Upper lobe of left lung (tissue), 6 donors: Measurements from ENCODE around the gene ITGAE. TPM values are rescaled to one million over a fixed set of nuclear protein-coding genes. Genes with fewer than 3 reads are reported as not detected.

Experiments
- ATAC-seq, 2 donors: fragments of 200-7000 bp; cut with Tn5 transposase; one replicate each; pipeline ENCODE4 v1.9.1; 2022; ENCODE audit warnings: mild to moderate bottlenecking in 2 of 2, moderate library complexity in 2 of 2; ENCODE audit not compliant: low FRiP score in 2 of 2
- DNase-seq, 2 donors: peaks; one replicate each; pipeline ENCODE4 v3.0.0-alpha.2; 2019 to 2020
- H3K27ac ChIP-seq, 4 donors: fragments of 200-600 bp; sonication (generic); one replicate each; pipeline ENCODE4 v1.5.1; 2016 to 2019
- H3K27me3 ChIP-seq, 4 donors: fragments of 200-600 bp; sonication (generic); one replicate each; pipeline ENCODE4 v1.5.1; 2017 to 2019
- H3K36me3 ChIP-seq, 4 donors: fragments of 200-600 bp; sonication (generic); one replicate each; pipeline ENCODE4 v1.5.1; 2016 to 2019
- H3K4me1 ChIP-seq, 4 donors: fragments of 200-600 bp; sonication (generic); one replicate each; pipeline ENCODE4 v1.5.1; 2018 to 2019
- H3K4me3 ChIP-seq, 4 donors: fragments of 200-600 bp; sonication (generic); one replicate each; pipeline ENCODE4 v1.5.1; 2017 to 2019; ENCODE audit warnings: mild to moderate bottlenecking in 2 of 4, moderate library complexity in 1 of 4
- H3K9me3 ChIP-seq, 4 donors: fragments of 200-600 bp; sonication (generic); one replicate each; pipeline ENCODE4 v1.5.1; 2018 to 2019
- EP300 ChIP-seq, 4 donors: sonication (generic); formaldehyde crosslinking; IDR thresholded peaks; one replicate each; pipeline ENCODE4 v1.5.1; 2017; ENCODE audit warnings: antibody characterized with exemption in 4 of 4, control low read depth in 2 of 4
- POLR2A ChIP-seq, 4 donors: fragments of 450-650 bp; IDR thresholded peaks; one replicate each; pipeline ENCODE4 v1.5.1; 2016 to 2017; ENCODE audit warnings: antibody characterized with exemption in 4 of 4, mild to moderate bottlenecking in 2 of 4
- POLR2AphosphoS5 ChIP-seq, 2 donors: sonication (generic); formaldehyde crosslinking; IDR thresholded peaks; one replicate each; pipeline ENCODE4 v1.5.1; 2017; ENCODE audit warnings: antibody characterized with exemption in 2 of 2
- WGBS, 2 donors: methylation state at CpG; one replicate each; pipeline ENCODE4 v1.1.5; 2017 to 2018; 5-methylcytosine and 5-hydroxymethylcytosine counted together
- total RNA-seq, 6 donors: library from RNA; depleted of rRNA in 4 of 6; stranded (reverse); fragments of >200 nt in 4 of 6; gene quantifications; one replicate each; pipeline versions ENCODE4 v1.1.0 to v1.2.1, GENCODE V29; 2016 to 2021
- TF ChIP-seq, protein P1 (sequence below), 6 experiments: fragments of 450-650 bp in 4 of 6; fragments of 200-600 bp in 2 of 6; sonication (generic) in 2 of 6; IDR thresholded peaks; one replicate each; pipeline ENCODE4 v1.5.1; 2016 to 2019; ENCODE audit warnings: antibody characterized with exemption in 6 of 6
- donor health status: DM: no; HTN: no; CAD: no; lungs with moderate emphysema.
- donor health status: DM: no; HTN: yes; CAD: no; lungs with severe emphysema.

The ITGAE gene
- total RNA-seq, 6 donors from 2014 or later, result 17.2 to 36.0 (median 26.4) TPM

DNA sequence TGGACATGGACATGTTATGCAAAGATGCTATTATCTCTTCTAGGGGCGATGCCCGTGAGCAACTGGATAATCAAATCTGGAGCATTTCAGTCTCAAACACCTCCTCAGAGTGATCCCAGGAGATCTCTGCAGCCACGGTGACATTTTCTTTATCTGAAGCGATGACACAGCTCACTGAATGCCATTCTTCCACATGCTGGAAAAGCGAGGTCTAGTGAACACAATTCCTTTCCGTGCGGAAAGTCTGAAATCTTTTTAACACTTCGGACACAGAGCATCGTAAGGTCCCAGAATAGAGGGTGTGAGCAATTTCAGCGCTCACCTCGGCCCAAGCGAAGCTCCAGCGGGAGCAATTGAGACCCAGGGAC, 77.8 kb downstream of the ITGAE start:
- TF ChIP-seq EP300 (IDR thresholded peaks at IDR 0.05), result no peak
- TF ChIP-seq POLR2A (IDR thresholded peaks at IDR 0.05), result no peak
- no peak for TF ChIP-seq POLR2AphosphoS5 (IDR thresholded peaks at IDR 0.05)
- TF ChIP-seq, protein P1, sequence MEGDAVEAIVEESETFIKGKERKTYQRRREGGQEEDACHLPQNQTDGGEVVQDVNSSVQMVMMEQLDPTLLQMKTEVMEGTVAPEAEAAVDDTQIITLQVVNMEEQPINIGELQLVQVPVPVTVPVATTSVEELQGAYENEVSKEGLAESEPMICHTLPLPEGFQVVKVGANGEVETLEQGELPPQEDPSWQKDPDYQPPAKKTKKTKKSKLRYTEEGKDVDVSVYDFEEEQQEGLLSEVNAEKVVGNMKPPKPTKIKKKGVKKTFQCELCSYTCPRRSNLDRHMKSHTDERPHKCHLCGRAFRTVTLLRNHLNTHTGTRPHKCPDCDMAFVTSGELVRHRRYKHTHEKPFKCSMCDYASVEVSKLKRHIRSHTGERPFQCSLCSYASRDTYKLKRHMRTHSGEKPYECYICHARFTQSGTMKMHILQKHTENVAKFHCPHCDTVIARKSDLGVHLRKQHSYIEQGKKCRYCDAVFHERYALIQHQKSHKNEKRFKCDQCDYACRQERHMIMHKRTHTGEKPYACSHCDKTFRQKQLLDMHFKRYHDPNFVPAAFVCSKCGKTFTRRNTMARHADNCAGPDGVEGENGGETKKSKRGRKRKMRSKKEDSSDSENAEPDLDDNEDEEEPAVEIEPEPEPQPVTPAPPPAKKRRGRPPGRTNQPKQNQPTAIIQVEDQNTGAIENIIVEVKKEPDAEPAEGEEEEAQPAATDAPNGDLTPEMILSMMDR (IDR thresholded peaks at IDR 0.05), result no peak
- Histone ChIP-seq H3K4me1 (peaks cover 34 to 61% (median 42%) of the 10 kb centered on the region in 4 donors), H3K4me3 (peak overlapping the region; percentile 72 to 95 (median 90)), H3K27ac (peak overlapping the region; percentile 85 to 95 (median 92)), H3K9me3 (no peaks in the 10 kb centered on the region), H3K27me3 (no peaks in the 10 kb centered on the region), H3K36me3 (peaks cover 0 to 11% (median 3%) of the 10 kb centered on the region in 4 donors)
- no peak for ATAC-seq
- no peak for DNase-seq
- 0 to 1% methylated on average over 12 to 13 of the region's 13 CpGs for WGBS, 2 donors

DNA sequence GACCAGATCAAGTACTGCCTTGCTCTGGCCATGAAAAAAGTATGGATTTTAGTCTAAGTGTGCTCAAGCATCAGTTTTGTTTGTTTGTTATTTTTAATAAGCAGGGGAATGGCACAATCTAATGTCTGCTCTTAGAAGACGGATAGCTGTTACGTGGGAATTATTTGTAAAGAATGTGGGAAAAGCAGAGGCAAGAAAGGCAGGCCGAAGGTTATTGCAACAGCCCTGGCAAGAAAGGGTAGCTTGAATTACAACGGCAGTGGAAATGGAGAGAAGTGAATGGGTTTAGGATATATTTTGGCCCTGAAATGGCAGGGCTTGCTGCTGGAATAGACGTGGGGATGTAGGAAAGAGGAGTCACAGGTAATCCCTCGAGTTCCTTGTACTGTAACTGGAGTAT, 78.3 kb downstream of the ITGAE start:
- H3K9me3 ChIP-seq, result no peaks in the 10 kb centered on the region
- H3K27me3 ChIP-seq, result no peaks in the 10 kb centered on the region
- WGBS, 2 donors, result 34 to 36% methylated on average over 6 of the region's 6 CpGs
- peaks cover 34 to 63% (median 42%) of the 10 kb centered on the region in 4 donors for H3K4me1 ChIP-seq
- TF ChIP-seq, protein P1 (IDR thresholded peaks at IDR 0.05), result no peak
- TF ChIP-seq EP300 (IDR thresholded peaks at IDR 0.05) (no peak), POLR2A (IDR thresholded peaks at IDR 0.05) (no peak), POLR2AphosphoS5 (IDR thresholded peaks at IDR 0.05) (no peak)
- ATAC-seq (no peak), DNase-seq (no peak)
- H3K4me3 ChIP-seq, result peak overlapping the region; percentile 72 to 95 (median 90)
- H3K27ac ChIP-seq, result peak overlapping the region in 3 of 4 donors; percentile 90 to 95 (median 94)
- peaks cover 4 to 14% (median 7%) of the 10 kb centered on the region in 4 donors for H3K36me3 ChIP-seq

DNA sequence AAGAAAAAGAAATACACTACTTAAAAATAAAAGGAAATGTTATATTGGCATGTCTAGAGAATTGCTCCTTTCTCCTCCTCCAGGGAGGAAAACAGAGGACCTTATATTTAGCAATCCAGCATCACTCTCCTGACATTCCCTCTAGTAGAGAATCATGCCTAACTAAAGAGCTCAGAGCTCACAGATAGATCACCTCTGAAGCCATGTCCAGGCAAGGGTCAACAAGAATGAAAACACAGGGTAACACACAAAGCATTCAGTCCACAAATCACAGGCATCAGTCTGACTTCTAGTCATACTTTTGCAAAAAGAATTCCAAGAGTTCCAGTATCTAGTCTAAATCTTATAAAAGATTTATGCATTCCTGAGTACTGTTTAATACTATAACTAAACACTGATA, 81.7 kb downstream of the ITGAE start:
- peaks cover 28 to 48% (median 39%) of the 10 kb centered on the region in 4 donors for H3K36me3 ChIP-seq
- H3K27me3 ChIP-seq, result no peaks in the 10 kb centered on the region
- TF ChIP-seq EP300 (IDR thresholded peaks at IDR 0.05), result no peak
- TF ChIP-seq POLR2AphosphoS5 (IDR thresholded peaks at IDR 0.05), result no peak
- no peak for TF ChIP-seq POLR2A (IDR thresholded peaks at IDR 0.05)
- TF ChIP-seq, protein P1 (IDR thresholded peaks at IDR 0.05), result no peak
- no peak for DNase-seq
- ATAC-seq, result no peak
- no peak overlapping the region for H3K4me3 ChIP-seq
- H3K4me1 ChIP-seq, result peaks cover 29 to 53% (median 37%) of the 10 kb centered on the region in 4 donors
- H3K9me3 ChIP-seq, result no peaks in the 10 kb centered on the region
- peak overlapping the region in 2 of 4 donors; percentile 47 to 60 for H3K27ac ChIP-seq

DNA sequence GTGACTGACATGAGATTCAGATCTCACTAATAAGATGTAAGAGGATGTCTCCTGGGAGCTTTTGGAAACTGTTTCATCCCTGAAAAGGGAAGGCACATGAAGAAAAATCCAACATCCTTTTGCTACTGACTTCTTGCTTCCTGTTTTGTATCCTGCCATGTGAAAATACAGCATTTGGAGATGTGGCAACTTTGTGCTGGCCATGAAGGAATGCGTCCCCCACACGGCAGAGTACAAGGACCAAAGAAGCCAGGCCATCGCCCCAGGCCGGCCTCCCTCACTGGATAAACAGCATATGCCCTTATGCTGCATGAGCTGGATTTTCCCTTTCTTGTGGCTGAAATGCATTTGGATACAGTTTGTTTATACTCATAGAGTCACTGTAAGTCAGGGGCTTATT, 82.8 kb downstream of the ITGAE start:
- Histone ChIP-seq H3K27me3 (no peaks in the 10 kb centered on the region), H3K36me3 (peaks cover 28 to 55% (median 46%) of the 10 kb centered on the region in 4 donors), H3K4me3 (no peak overlapping the region), H3K4me1 (peaks cover 26 to 46% (median 34%) of the 10 kb centered on the region in 4 donors), H3K27ac (no peak overlapping the region), H3K9me3 (no peaks in the 10 kb centered on the region)
- ATAC-seq, result no peak
- TF ChIP-seq POLR2AphosphoS5 (IDR thresholded peaks at IDR 0.05) (no peak), POLR2A (IDR thresholded peaks at IDR 0.05) (no peak), EP300 (IDR thresholded peaks at IDR 0.05) (no peak)
- TF ChIP-seq, protein P1 (IDR thresholded peaks at IDR 0.05), result no peak
- 83 to 93% methylated on average over 4 of the region's 4 CpGs for WGBS, 2 donors
- no peak for DNase-seq

DNA sequence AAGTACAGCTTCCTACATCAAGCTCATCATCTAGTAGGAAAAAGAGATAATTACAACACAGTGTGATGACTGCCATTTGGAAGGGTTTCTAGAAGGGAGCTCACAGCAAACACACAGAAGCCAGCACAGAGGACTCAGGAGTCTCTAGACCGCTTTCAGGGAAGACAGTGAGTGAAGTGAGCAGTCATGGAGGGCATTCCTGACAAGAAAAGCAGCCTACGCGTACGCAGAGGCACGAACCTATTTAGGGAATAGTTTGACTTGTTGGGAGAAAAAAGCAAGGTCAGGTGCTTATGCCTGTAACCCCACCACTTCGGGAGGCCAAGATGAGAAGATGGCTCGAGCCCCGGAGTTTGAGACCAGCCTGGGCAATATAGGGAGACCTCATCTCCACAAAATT, 85.7 kb downstream of the ITGAE start:
- no peaks in the 10 kb centered on the region for H3K9me3 ChIP-seq
- H3K4me1 ChIP-seq, result peaks cover 5 to 23% (median 16%) of the 10 kb centered on the region in 4 donors
- ATAC-seq, result no peak
- no peak overlapping the region for H3K4me3 ChIP-seq
- H3K27ac ChIP-seq, result no peak overlapping the region
- DNase-seq, result no peak
- 81 to 97% methylated on average over 8 of the region's 8 CpGs for WGBS, 2 donors
- no peaks in the 10 kb centered on the region for H3K27me3 ChIP-seq
- peaks cover 28 to 61% (median 56%) of the 10 kb centered on the region in 4 donors for H3K36me3 ChIP-seq
- TF ChIP-seq POLR2AphosphoS5 (IDR thresholded peaks at IDR 0.05), result no peak
- TF ChIP-seq, protein P1 (IDR thresholded peaks at IDR 0.05), result no peak
- no peak for TF ChIP-seq POLR2A (IDR thresholded peaks at IDR 0.05)
